Forelimb muscle (tissue), 1 donor: Measurements from ENCODE around the gene TMEM87A. TPM values are rescaled to one million over a fixed set of nuclear protein-coding genes. Genes with fewer than 3 reads are reported as not detected.
A peak's percentile ranks its signal among the peaks of the same experiment; 100 is the strongest.
"Not testable (repeated sequence)": the region's sequence is repeated elsewhere in the genome, so short reads cannot be mapped to it uniquely, and the experiment has no call there.

Experiments
- DNase-seq: peaks from one replicate; pipeline ENCODE4 v3.0.0-alpha.2; 2013; ENCODE audit warnings: low read depth
- polyA plus RNA-seq: library from polyadenylated mRNA; unstranded; fragments of 120-200 nt; gene quantifications from one replicate; pipeline ENCODE4 v1.2.1, GENCODE V29; 2013; ENCODE audit not compliant: insufficient read length

The TMEM87A gene
- polyA plus RNA-seq, 1 donor: 38.0 TPM

DNA sequence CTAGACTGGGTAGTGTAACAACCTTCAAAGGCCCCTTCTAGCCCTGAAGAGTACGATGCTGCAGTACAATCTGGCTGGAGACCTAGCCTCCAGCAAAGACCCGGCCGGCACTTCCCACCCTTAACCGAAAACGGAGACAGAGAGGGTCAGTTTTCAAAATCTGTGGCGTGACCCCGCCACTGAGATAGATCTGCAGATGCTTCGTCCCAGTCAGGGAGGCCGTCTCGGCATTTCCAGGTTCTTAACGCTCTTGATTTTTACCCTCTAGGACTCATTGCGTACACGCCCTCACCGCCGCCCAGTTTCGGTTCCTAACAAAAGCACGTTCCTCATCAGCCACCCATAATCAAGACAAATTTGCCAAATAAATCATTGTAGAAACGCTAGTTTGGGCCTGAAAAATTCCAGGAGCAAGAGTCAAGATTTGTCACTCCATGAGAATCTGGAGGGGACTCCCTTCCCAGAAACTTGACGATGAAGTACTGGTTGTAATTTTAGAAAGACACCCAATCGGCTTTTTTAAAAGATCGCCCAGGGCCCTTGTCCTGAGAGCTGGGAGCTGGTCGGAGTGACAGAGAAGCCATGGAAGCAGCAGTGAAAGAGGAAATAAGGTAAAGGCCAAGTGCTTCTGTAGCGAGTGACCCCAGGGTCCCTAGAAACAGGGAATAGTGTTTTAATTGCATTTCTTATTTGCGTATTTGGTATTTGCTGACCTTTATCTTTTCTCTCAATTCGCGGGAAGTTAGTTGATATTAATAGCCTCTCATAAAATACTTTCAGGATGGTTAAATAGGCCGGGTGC, 868 bp upstream of the TMEM87A start:
- peak; percentile 25 for DNase-seq

DNA sequence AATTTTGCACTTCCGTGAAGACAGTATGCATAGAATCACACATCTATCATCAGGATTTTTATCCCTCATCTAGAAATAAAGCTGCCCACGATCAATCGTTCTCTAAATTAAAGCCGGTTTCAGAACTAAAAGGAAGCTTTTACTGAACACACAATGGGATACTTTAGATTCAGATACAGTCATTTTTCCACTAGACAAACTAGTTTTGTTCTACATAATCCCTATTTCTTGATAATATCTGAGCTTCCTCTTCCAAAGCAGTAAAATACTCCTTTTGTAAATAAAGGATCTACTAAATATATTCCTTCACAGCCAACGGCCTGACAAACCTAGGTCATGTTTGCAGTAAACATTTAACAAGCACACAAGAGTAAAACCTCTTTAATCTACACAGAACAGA, 2.2 kb downstream of the TMEM87A start:
- no peak for DNase-seq

DNA sequence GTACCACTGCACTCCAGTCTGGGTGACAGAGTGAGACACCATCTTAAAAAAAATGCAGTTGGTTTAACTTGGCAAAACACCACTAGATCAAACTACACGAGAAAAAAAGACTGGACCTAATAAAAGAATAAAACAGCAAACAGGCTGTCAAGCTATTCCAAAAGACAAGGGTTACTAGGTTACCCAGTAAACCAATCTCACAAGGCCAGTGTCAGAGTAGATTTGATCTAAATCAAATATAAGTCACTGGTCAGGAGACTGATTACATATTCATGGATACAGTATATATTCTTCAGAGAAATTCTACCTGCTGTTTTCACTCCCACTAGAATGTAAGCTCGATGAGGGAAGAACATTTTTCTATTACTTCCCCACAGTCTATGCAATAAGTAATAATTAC, 2.7 kb downstream of the TMEM87A start:
- DNase-seq: no peak

DNA sequence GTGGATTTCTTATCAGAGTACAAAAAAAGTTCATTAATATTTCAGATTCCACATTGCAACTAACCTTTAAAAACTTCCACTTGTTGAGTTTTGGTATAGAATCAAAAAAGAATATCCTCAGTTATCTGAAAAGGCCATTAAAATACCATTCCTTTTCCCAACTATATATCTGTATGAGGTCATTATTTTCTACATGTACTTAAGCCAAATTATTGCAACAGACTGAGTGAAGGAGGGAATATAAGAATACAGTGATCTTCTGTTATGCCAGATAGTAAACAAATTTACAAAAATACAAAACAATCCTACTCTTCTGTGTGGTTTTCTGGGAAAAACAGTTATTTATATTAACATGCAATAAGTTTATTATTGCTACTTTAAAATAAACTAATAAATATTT, 5.9 kb downstream of the TMEM87A start:
- no peak for DNase-seq

DNA sequence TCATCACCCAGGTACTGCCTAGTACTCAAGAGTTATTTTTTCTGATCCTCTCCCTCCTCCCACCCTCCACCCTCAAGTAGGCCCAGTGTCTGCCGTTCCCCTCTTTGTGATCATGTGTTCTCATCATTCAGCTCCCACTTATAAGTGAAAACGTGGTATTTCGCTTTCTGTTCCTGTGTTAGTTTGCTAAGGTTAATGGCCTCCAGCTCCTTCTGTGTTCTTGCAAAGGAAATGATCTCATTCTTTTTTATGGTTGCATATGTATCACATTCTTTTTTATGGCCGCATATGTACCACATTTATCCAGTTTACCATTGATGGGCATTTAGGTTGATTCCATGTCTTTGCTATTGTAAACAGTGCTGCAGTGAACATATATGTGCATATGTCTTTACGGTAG, 8.4 kb downstream of the TMEM87A start:
- DNase-seq: no peak

DNA sequence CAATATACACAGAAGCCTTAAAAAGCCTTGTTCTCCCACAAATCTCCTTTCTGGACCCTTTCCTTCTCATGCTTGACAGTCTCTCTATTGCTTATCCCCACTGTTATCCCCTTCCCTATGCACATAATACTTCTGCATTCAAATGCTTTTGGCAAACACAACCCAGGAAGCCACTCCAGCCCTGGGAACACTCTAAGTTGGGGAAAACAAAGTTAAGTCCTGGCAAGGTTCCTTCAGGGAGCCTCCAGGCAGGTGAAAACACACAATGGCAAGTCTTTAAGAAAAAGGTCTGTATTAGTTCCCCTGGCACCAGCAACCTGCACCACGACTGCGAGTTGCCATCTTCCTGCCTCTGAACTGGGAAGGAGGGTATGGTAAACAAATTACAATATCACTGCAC, 19.9 kb downstream of the TMEM87A start:
- no peak for DNase-seq

DNA sequence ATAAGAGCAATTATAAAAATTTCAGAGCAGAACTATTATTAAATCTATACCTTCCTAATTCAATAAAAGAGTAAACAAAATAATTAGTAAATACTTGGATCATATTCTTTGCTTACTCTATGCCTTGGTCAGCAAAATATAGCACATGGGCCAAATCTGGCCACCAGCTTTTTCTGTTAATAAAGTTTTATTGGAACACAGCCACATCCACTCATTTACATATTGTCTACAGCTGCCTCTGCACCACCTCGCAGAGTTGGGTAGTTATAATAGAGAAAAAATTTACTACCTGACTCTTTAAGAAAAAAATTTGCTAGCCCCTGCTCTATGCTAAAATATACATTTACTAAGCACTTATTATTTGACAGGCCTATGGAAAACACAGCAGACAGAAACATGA, 32.4 kb downstream of the TMEM87A start:
- DNase-seq: no peak

DNA sequence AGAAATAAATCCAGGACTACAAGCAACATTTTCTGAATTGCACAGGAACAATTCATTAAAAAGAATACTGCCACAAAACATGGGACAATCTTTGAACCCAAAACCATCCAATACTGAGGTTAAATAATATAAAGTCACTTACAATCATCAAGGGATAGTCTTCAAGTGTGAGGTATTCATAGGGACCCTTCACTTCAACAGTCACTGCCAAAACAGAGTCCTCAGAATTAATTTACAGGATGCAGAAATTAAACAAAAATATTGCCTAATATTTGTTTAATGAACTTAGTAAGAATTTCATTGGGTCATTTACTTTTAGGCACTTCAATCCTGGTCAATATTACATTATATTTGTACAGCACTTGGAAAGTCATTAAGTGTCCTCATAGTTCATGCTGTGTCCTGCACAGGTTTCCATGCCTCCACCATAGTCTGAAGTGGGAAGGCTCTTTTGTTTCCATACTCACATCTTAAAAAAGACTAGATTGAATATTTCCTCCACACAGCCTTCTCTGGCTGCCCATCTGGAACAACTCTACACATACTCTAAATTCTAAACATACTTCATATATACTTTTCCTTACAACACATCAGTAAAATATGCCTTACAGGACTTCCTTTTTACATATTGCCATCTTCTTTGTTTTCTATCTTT, 33.6 kb downstream of the TMEM87A start:
- DNase-seq: no peak

DNA sequence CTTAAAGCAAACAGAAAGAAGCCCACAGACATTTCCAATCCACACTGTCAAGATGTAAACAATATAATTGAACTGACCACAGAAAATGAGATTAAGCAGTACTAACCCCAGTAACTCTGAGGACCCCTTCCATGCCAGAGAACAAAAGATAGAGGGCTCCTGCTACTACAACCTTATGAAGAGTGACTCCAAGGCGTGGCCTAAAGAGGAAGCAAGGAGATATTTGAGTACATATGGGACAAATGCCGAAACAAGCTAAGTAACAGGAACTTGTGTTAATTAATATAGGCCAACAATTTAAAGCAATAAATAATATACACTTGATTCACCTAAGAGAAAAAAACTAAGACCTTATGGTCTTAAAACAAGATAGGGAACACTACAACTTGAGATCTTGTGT, 40.1 kb downstream of the TMEM87A start:
- no peak for DNase-seq

DNA sequence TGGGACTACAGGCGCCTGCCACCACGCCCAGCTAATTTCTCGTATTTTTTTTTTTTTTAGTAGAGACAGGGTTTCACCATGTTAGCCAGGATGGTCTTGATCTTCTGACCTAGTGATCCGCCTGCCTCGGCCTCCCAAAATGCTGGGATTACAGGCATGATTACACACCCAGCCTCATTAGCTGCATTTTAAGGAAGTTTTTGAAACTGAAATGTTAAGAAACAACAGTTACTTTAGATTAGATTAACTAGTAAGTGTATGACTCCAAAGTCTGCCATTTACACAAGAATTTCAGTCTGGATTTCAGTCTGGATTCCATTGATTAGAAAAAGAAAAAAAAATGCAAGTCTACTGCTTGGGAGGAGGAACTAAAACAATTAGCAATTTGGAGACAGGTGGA, 40.6 kb downstream of the TMEM87A start:
- no peak for DNase-seq

DNA sequence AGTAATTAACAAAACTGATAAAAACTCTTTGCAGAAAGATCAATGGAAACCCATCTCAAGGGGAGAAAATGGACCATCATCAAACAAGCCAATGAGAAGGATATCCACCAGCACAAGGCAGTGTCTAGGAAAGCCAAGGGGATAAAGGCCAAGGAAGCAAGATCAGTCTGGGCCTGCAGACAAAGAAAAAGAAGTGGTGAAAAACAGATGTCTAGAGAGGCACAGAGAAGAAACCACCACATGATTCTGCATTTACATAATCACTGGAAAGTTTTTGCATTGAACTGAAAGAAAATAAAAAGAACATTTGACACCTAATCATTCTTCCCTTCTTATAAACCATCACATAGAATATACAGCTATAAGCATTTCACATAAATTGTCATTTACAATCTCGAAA, 42.1 kb downstream of the TMEM87A start:
- no peak for DNase-seq

DNA sequence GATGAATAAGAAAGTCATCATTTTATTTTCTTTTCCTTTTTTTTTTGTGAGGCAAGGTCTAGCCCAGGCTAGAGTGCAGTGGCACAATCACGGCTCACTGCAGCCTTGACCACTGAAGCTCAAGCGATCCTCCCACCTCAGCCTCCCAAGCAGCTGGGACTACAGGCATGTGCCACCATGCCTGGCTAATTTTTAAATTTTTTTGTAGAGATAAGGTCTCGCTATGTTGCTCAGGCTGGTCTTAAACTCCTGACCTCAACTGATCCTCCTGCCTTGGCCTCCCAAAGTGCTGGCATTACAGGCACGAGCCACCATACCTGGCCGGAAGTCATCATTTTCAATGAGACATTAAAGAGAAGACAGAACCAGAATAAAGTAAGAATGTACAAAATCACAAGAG, 44.3 kb downstream of the TMEM87A start:
- DNase-seq: not testable (repeated sequence)

DNA sequence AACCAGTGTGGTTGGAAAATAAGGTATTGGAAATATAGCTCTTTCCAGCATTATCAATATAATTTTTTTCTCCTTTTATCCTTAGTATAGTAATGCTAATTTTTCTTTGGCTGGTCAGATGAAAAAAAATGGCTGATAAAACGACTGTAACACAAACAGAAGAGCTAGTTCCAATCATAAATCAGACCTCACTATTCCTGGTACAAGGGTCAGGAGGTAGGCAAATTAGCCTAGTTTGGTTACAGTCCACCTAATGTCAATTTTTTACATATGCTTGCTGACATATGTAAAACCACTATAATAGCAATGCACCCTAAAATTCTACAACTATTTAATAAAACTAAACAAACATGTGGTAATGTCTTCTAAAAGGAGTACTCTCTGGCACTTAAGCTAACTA, 45.2 kb downstream of the TMEM87A start:
- DNase-seq: no peak

DNA sequence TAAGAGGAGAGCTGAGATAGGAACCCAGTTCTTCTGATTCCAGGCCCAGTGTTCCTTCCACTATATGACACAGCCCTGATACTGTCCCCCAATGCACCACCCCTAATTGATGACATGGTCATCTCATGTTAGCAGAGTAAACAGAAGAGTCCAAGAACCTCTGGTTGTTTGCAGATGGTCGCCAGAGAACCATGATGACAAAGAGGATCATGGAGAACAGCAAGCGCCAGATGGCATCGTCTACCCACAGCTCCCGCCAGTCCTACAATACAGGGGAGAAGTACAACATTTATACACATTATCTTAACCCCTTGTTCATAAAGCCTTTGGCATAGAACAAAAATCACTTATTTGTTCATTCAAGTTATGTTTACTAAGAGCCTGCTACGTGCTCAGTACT, 46.6 kb downstream of the TMEM87A start:
- DNase-seq: no peak

DNA sequence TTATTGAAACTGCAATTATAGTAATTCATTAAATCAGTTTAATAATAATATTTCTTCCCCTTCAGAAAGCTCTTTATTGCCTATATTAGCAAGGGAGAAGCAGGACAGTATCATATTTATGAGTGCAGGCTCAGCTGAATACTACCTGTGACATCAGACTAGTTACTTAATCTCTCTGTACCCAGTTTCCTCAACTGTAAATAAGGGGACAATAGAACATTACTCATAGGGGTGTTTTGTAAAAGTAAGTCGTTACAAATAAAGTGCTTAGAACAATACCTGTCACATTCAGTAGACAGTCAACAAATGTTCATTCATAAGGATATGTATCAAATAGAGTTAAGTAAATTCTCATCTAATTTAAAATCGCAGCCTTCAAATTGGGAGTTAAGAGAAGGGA, 53.0 kb downstream of the TMEM87A start:
- DNase-seq: no peak

DNA sequence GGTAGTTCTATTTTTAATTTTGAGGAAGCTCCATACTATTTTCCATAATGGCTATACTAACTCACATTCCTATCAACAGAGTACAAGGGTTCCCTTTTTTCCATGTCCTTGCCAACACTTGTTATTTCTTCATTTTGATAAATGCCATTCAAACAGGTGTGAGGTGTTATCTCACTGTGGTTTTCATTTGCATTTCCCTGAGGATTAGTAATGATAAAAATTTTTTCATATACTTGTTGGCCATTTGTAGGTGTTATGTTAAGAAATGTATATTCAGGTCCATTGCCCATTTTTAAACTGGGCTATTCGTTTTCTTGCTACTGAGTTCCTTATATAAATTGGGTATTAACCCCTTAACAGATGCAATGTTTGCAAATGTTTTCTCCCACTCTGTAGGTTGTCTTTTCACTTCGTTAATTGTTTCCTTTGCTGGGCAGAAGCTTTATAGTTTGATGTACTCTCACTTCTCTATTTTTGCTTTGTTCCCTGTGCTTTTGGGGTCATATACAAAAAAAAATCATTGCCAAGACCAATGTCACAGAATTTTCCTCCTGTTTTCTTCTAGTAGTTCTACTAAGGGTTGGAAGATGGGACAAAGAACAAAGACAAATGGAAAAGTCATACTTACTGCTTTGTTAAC, 54.2 kb downstream of the TMEM87A start:
- no peak for DNase-seq

DNA sequence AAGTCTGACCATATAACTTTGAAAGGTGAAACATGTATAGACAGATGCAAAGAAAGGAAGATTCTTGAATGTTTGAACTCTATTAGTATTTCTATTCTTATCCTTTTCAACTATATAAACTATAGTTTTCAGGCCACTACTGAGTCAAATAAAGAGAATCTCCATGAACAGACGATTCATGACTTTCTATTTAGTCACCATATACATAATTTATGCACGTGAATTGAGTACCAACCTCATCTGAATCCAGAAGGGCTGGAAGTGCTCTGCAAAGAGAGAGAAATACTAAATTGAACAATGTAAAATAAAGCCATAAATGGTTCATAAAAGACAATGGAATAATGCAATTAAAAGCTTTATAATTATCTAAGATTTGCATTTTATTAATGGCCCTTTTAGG, 55.7 kb downstream of the TMEM87A start:
- no peak for DNase-seq

DNA sequence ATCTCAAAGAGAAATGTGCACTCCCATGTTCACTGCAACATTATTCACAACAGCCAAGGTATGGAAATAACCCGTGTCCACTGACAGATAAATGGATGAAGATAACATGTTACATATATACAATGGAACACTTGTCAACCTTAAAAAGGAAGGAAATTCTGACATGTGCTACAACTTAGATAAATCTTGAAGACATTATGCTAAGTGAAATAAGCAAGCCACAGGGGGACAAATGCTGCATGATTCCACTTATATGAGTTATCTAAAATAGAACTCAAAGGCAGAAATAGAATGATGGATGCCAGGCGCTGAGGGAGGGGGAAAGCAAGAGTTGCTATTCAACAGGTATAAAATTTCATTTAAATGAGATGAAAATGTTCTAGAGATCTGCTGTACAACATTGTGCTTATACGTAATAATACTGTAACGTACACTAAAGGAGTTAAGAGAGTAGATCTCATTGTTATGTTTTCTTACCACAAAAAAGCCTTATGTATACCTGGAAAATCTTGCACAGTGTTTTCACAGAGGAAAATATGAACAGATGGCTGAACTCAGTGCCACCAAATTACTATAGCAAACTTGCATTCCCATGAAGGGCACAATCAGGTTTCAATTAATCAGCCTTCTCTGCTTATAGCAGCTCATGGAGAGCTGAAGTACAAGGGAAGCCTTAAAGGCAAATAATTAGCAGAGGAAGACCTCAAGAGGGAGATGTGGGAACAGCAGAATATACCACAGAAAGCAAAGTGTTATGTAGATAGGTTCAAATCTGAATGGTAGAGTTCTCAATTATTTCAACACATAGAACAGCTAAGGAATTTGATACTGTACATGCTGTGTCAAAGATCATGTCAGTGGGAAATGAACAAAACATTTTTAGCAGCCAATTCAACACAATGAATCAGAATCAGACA, 57.1 kb downstream of the TMEM87A start:
- no peak for DNase-seq

DNA sequence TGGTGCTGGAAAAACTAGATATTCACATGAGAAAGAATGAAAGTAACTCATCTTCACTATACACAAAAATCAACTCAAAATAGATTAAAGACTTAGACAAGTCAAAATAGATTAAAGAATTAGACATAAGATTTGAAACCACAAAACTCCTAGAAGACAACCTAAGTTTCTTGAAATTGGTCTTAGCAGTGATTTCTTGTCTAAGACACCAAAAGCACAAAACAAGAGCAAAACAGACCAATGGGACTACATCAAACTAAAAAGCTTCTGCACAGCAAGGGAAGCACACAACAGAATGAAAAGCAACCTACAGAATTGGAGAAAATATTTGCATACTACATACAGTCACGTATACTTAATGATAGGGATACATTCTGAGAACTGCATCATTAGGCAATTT, 58.6 kb downstream of the TMEM87A start:
- DNase-seq: no peak

DNA sequence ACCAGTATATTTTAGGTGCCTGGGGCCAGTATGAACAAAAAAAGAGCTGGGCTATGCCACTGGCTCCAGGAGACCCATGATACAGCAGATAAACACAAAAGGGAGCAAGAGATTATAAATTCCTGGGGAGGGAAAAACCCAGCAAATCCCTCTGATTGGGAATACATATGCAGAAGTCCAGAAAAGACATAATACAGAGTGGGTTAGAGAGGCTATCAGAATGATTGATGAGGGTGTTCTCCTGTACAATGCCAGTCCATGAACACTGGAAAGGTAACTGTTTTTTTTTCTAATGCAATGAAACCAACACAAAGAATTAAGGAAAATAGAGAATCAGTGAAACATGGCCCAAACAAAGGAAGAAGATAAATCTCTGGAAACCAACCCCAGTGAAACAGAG, 59.7 kb downstream of the TMEM87A start:
- DNase-seq: no peak

DNA sequence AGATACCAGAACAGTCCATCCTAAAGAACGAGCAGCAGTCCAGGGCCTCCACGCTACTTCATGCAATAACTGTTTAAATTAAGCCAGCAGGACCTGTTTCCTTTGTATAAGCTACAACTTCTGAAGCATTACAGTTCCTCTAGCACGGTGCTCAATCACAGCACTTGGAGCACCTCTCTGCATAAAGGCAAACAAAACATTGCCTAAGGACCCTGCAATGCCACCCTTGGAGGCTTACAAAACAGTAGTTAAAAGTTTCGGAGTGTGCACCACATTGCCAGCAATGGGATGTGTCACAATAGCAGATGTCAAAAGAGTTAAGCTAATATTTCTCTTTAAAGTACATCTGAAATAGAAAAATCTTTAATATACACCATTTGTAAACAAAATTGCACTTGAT, 62.5 kb downstream of the TMEM87A start:
- DNase-seq: no peak
